ENCODE results near the gene ADAM10.

GRCh38 chr15:58740436-58740835 is 9.1 kb downstream of the ADAM10 start:
- TF ChIP-seq, protein P1, sequence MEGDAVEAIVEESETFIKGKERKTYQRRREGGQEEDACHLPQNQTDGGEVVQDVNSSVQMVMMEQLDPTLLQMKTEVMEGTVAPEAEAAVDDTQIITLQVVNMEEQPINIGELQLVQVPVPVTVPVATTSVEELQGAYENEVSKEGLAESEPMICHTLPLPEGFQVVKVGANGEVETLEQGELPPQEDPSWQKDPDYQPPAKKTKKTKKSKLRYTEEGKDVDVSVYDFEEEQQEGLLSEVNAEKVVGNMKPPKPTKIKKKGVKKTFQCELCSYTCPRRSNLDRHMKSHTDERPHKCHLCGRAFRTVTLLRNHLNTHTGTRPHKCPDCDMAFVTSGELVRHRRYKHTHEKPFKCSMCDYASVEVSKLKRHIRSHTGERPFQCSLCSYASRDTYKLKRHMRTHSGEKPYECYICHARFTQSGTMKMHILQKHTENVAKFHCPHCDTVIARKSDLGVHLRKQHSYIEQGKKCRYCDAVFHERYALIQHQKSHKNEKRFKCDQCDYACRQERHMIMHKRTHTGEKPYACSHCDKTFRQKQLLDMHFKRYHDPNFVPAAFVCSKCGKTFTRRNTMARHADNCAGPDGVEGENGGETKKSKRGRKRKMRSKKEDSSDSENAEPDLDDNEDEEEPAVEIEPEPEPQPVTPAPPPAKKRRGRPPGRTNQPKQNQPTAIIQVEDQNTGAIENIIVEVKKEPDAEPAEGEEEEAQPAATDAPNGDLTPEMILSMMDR (IDR thresholded peaks at IDR 0.05) = no peak
- no peak for TF ChIP-seq POLR2A (IDR thresholded peaks at IDR 0.05)

Data from stomach (tissue), 4 donors.